Smooth muscle cell (in vitro differentiated cells): ENCODE data around the gene LGR6. TPM values are rescaled to one million over a fixed set of nuclear protein-coding genes. Genes with fewer than 3 reads are reported as not detected.
"Not testable (repeated sequence)": the region's sequence is repeated elsewhere in the genome, so short reads cannot be mapped to it uniquely, and the experiment has no call there.

Experiments
- DNase-seq: peaks from one replicate; lab custom pipeline; 2025; ENCODE audit not compliant: unreplicated experiment; lab: John Stamatoyannopoulos, UW
- H2AFZ ChIP-seq: fragments of 200-600 bp; sonication (generic); 2 replicates; pipeline ENCODE4 v1.6.0; 2016; ENCODE audit warnings: antibody characterized with exemption, low read depth, mild to moderate bottlenecking
- H3F3A ChIP-seq: fragments of 200-600 bp; sonication (generic); 2 replicates; pipeline ENCODE4 v1.6.0; 2017; ENCODE audit warnings: antibody characterized with exemption, low read depth
- H3K27ac ChIP-seq: fragments of 200-600 bp; sonication (generic); 2 replicates; pipeline ENCODE4 v1.5.1; 2016; ENCODE audit warnings: low read depth, mild to moderate bottlenecking
- H3K27me3 ChIP-seq: fragments of 200-600 bp; sonication (generic); 2 replicates; pipeline ENCODE4 v1.6.1; 2016; ENCODE audit warnings: low read depth, mild to moderate bottlenecking
- H3K36me3 ChIP-seq: fragments of 200-600 bp; sonication (generic); 2 replicates; pipeline ENCODE4 v1.5.1; 2016; ENCODE audit warnings: low read depth
- H3K4me1 ChIP-seq: fragments of 200-600 bp; sonication (generic); 2 replicates; pipeline ENCODE4 v1.5.1; 2016; ENCODE audit warnings: low read depth
- H3K4me2 ChIP-seq: fragments of 200-600 bp; sonication (generic); 2 replicates; pipeline ENCODE4 v1.6.0; 2016; ENCODE audit warnings: mild to moderate bottlenecking
- H3K4me3 ChIP-seq: fragments of 200-600 bp; sonication (generic); 2 replicates; pipeline ENCODE4 v1.5.1; 2016; ENCODE audit warnings: mild to moderate bottlenecking
- H3K79me2 ChIP-seq: fragments of 200-600 bp; sonication (generic); 2 replicates; pipeline ENCODE4 v1.6.0; 2016; ENCODE audit warnings: low read depth, mild to moderate bottlenecking
- H3K9ac ChIP-seq: fragments of 200-600 bp; sonication (generic); 2 replicates; pipeline ENCODE4 v1.6.0; 2016; ENCODE audit warnings: low read depth
- H3K9me3 ChIP-seq: fragments of 200-600 bp; sonication (generic); replicated peaks from 2 replicates; pipeline ENCODE4 v1.5.1; 2016; ENCODE audit warnings: low read depth
- H4K20me1 ChIP-seq: fragments of 200-600 bp; sonication (generic); 2 replicates; pipeline ENCODE4 v1.6.0; 2016; ENCODE audit warnings: low read depth
- WGBS: methylation state at CpG from one replicate; pipeline ENCODE4 v1.1.7; 2016; ENCODE audit warnings: low lambda C conversion rate; 5-methylcytosine and 5-hydroxymethylcytosine counted together
- polyA plus RNA-seq: library from polyadenylated mRNA; unstranded; fragments of >200 nt; fragmentation: Nextera tagmentation; extraction: Ambion mirVana; gene quantifications from 2 replicates; pipeline ENCODE4 v1.2.1, GENCODE V29; 2016
- total RNA-seq: library from RNA; depleted of rRNA; stranded (reverse); fragments of >200 nt; gene quantifications from 2 replicates; pipeline ENCODE4 v1.2.3, GENCODE V29; 2014
- TF ChIP-seq, protein P1 (sequence below): fragments of 200-600 bp; sonication (generic); IDR thresholded peaks from 2 replicates; pipeline ENCODE4 v1.5.1; 2017; ENCODE audit warnings: borderline replicate concordance, mild to moderate bottlenecking, antibody characterized with exemption; ENCODE audit not compliant: insufficient read depth, poor library complexity, severe bottlenecking

LGR6 gene
- total and polyA plus RNA-seq, 2 experiments from 2014 or later, result 1.8 to 2.9 TPM

DNA sequence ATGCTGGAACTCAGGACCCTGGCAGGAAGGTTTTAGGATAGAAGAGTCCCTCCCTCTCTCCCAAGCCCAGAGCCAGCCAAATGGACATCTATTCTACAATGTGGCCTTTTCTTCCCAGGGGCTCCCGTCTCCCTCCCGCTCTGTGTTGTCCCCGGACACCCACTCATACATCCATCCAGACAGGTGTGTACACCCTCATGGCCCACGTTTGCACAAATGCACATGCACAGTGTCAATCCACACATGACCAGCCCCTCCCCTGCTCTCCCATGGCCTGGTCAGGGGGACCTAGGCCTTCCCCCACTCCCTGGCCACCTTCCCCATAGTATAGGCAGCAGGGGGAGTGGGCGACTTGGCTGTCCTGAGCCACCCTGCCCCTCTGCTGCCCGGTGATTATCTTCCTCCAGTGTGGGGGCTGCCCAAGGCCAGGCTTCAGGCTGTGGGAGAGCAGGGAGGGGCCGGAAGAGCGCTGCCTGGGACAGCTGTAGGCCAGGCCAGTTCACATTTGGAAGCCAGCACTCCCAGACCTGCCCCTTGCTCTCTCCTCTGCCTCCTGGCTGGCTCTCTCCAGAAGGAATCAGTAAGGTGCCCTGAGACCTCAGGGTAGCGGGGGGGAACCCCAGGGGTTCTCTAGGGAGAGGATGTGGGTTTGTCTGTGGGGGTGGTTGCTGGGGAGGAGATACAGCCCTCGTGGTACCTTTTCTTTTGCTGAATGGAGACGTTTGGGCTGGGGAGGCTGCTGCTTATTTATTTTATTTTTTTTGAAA lies 29.1 kb upstream of the LGR6 start:
- DNase-seq, result no peak
- Histone ChIP-seq H4K20me1 (no peaks in the 10 kb centered on the region), H3K9ac (no peak overlapping the region), H3F3A (no peaks in the 10 kb centered on the region), H3K27me3 (no peaks in the 10 kb centered on the region), H3K4me1 (peaks cover 3% of the 10 kb centered on the region), H2AFZ (no peak overlapping the region), H3K36me3 (no peaks in the 10 kb centered on the region), H3K27ac (no peak overlapping the region), H3K4me2 (no peak overlapping the region), H3K4me3 (no peak overlapping the region), H3K9me3 (no peaks in the 10 kb centered on the region), H3K79me2 (no peaks in the 10 kb centered on the region)
- WGBS, result 81% methylated on average over 11 of the region's 11 CpGs
- TF ChIP-seq, protein P1, sequence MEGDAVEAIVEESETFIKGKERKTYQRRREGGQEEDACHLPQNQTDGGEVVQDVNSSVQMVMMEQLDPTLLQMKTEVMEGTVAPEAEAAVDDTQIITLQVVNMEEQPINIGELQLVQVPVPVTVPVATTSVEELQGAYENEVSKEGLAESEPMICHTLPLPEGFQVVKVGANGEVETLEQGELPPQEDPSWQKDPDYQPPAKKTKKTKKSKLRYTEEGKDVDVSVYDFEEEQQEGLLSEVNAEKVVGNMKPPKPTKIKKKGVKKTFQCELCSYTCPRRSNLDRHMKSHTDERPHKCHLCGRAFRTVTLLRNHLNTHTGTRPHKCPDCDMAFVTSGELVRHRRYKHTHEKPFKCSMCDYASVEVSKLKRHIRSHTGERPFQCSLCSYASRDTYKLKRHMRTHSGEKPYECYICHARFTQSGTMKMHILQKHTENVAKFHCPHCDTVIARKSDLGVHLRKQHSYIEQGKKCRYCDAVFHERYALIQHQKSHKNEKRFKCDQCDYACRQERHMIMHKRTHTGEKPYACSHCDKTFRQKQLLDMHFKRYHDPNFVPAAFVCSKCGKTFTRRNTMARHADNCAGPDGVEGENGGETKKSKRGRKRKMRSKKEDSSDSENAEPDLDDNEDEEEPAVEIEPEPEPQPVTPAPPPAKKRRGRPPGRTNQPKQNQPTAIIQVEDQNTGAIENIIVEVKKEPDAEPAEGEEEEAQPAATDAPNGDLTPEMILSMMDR, result no peak

DNA sequence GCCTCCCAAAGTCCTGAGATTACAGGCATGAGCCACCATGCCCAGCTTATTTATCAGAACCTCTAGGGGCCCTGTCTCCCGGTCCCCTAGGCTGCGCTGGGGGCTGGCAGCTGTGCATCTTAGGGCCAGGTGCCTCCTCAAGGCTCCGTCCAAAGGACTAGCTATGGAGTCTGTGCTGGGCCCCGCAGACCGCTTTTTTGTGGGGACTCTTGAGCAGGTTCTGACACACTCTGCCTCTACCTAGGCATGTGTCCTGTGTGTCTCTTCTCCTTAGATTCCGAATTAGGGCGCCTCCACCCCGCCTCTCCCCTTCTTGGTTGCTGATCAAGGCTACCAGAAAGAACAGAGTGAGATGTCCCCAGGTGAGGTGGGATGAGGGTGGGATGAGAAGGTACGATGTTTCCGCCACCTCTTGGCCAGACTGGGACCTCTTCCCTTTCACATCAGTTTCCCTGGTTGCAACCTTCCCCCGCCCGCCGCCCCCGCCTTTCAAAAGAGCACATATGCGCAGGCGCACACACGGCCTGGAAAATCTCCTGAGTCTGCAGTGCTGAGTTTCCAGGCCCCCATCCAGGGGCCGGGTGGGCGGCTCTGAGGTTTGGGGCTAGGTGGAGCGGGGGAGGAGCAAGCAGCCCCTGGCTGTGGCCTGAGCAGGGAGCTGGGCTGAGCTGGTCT lies 28.2 kb upstream of the LGR6 start:
- H3K27ac ChIP-seq, result no peak overlapping the region
- no peaks in the 10 kb centered on the region for H3K36me3 ChIP-seq
- TF ChIP-seq, protein P1, result no peak
- H3K4me2 ChIP-seq, result no peak overlapping the region
- 91% methylated on average over 18 of the region's 20 CpGs for WGBS
- no peak overlapping the region for H3K4me3 ChIP-seq
- DNase-seq, result no peak
- H3K4me1 ChIP-seq, result peaks cover 3% of the 10 kb centered on the region
- H3K9ac ChIP-seq, result no peak overlapping the region
- no peaks in the 10 kb centered on the region for H3K9me3 ChIP-seq
- no peak overlapping the region for H2AFZ ChIP-seq
- no peaks in the 10 kb centered on the region for H3K79me2 ChIP-seq
- H3F3A ChIP-seq, result no peaks in the 10 kb centered on the region
- no peaks in the 10 kb centered on the region for H4K20me1 ChIP-seq
- H3K27me3 ChIP-seq, result no peaks in the 10 kb centered on the region

DNA sequence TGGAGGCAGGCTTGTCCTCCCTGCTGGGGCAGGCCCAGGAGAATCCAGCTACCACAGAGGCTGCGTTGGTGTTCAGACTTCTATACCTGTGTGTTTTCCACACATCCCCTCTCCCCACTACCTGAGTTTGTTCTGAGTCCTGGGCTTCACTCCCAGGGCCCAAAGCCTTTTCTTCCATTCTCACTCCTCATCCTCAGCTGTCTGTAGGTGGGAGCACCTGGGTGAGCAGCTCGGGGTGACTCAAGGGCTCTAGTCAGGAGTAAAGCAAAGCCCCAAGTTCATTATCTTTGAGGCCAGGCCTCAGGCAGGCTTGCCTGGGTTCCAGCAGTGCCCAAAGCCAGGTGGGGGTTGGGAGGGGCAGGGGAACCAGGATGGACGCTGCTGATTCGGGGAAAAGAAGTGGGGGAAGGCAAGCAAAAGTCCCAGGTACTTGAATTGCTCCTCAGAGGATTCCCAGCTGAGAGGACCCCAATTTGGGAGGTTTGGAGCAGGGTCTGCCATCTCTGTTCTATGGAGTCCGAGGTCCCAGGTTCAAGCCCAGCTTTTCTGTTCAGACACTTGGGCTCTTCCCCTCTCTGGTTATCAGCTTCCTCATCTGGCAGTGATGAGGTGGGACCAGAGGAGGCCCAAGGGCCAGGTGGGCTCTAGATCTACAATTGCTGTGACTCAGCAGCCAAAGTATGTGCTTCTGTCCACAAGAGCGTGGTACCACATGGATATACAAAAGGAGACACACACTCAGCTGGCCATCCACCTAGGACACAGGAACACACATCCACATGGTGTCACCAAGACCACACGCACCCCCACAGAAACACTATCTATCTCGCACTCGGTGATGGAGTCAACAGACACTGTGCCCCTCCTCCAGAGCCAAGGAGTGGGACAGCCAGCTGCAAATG lies 27.4 kb upstream of the LGR6 start:
- H3F3A ChIP-seq, result no peaks in the 10 kb centered on the region
- WGBS, result 83% methylated on average over 9 of the region's 9 CpGs
- peaks cover 3% of the 10 kb centered on the region for H3K4me1 ChIP-seq
- no peaks in the 10 kb centered on the region for H3K9me3 ChIP-seq
- H2AFZ ChIP-seq, result no peak overlapping the region
- H3K36me3 ChIP-seq, result no peaks in the 10 kb centered on the region
- no peak overlapping the region for H3K4me3 ChIP-seq
- no peak overlapping the region for H3K9ac ChIP-seq
- no peaks in the 10 kb centered on the region for H3K27me3 ChIP-seq
- no peaks in the 10 kb centered on the region for H3K79me2 ChIP-seq
- TF ChIP-seq, protein P1, result no peak
- H3K27ac ChIP-seq, result no peak overlapping the region
- no peak for DNase-seq
- H4K20me1 ChIP-seq, result no peaks in the 10 kb centered on the region
- H3K4me2 ChIP-seq, result no peak overlapping the region

DNA sequence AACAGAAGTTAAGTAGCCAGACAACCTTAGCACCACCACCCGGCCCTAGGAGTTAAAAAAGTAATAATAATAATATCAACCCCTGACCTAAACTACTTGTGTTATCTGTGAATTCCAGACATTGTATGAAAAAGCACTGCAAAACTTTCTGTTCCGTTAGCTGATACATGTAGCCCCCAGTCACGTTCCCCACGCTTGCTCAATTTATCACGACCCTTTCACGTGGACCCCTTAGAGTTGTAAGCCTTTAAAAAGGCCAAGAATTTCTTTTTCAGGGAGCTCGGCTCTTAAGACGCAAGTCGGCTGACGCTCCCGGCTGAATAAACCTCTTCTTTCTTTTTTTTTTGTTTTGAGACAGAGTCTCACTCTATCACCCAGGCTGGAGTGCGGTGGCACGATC lies 26.5 kb upstream of the LGR6 start:
- not testable (repeated sequence) for H3K9me3 ChIP-seq, H3K9ac ChIP-seq, H3K36me3 ChIP-seq, H4K20me1 ChIP-seq, H3K4me3 ChIP-seq, H3K4me1 ChIP-seq, DNase-seq, H3K27ac ChIP-seq, H3K4me2 ChIP-seq, H3K27me3 ChIP-seq, H2AFZ ChIP-seq, H3F3A ChIP-seq, H3K79me2 ChIP-seq
- 92% methylated on average over 13 of the region's 13 CpGs for WGBS
